HepG2 (cell line): ENCODE measurements around the gene GALNT11. TPM values are rescaled to one million over a fixed set of nuclear protein-coding genes. Genes with fewer than 3 reads are reported as not detected.

Experiments
- CBFB ChIP-seq: sonication (generic); formaldehyde crosslinking; IDR thresholded peaks from 2 replicates; pipeline ENCODE4 v1.4.0; 2020; ENCODE audit warnings: missing genetic modification reagents
- CREM ChIP-seq, 2 experiments: sonication (generic) in 1 of 2; formaldehyde crosslinking in 1 of 2; IDR thresholded peaks; 2 replicates each; pipeline versions ENCODE4 v1.4.0 to v1.6.1; 2016 to 2020; ENCODE audit warnings: antibody characterized with exemption in 1 of 2, mild to moderate bottlenecking in 1 of 2, missing genetic modification reagents in 1 of 2
- DNMT1 ChIP-seq: sonication (generic); formaldehyde crosslinking; IDR thresholded peaks from 2 replicates; pipeline ENCODE4 v1.5.1; 2020; ENCODE audit warnings: mild to moderate bottlenecking, missing genetic modification reagents
- FOXO1 ChIP-seq: sonication (generic); formaldehyde crosslinking; IDR thresholded peaks from 2 replicates; pipeline ENCODE4 v1.4.0; 2020; ENCODE audit warnings: missing genetic modification reagents
- HNF4A ChIP-seq: sonication (generic); formaldehyde crosslinking; IDR thresholded peaks from 2 replicates; pipeline ENCODE4 v1.4.0; 2020; ENCODE audit warnings: missing genetic modification reagents
- KMT2A ChIP-seq: sonication (generic); formaldehyde crosslinking; IDR thresholded peaks from 2 replicates; pipeline ENCODE4 v1.4.0; 2020; ENCODE audit warnings: missing genetic modification reagents
- PPARG ChIP-seq: conservative IDR thresholded peaks from 2 replicates; pipeline ENCODE4 v1.6.1; 2016; ENCODE audit warnings: missing biosample characterization, missing genetic modification reagents
- ZNF224 ChIP-seq: sonication (generic); formaldehyde crosslinking; IDR thresholded peaks from 2 replicates; pipeline ENCODE4 v1.5.0; 2020; ENCODE audit warnings: mild to moderate bottlenecking, missing genetic modification reagents
- ZNF496 ChIP-seq: sonication (generic); formaldehyde crosslinking; IDR thresholded peaks from 2 replicates; pipeline ENCODE4 v1.8.1; 2023; ENCODE audit warnings: mild to moderate bottlenecking, moderate library complexity, missing genetic modification reagents; ENCODE audit not compliant: insufficient replicate concordance
- ZNF709 ChIP-seq: sonication (generic); formaldehyde crosslinking; IDR thresholded peaks from 2 replicates; pipeline ENCODE4 v1.5.0; 2020; ENCODE audit warnings: mild to moderate bottlenecking, missing genetic modification reagents
- ZNF784 ChIP-seq: sonication (generic); formaldehyde crosslinking; IDR thresholded peaks from 2 replicates; pipeline ENCODE4 v1.5.1; 2020; ENCODE audit warnings: missing genetic modification reagents, mild to moderate bottlenecking, borderline replicate concordance
- polyA plus RNA-seq, 8 experiments: library from polyadenylated mRNA; depleted of rRNA in 3 of 8; stranded (reverse) in 7 of 8; unstranded in 1 of 8; fragments of >200 nt; fragmentation: Illumina TruSeq in 4 of 8; extraction: Trizol in 4 of 8; gene quantifications; 2 replicates each; pipeline versions ENCODE4 v1.2.1 to v1.2.3, GENCODE V29; 2011 to 2016; ENCODE audit warnings: low read depth in 4 of 8, missing spikeins in 1 of 8, mixed read lengths in 1 of 8; ENCODE audit not compliant: insufficient read depth in 1 of 8
- total RNA-seq, 5 experiments: library from RNA; depleted of rRNA; stranded (reverse); fragments of >200 nt; fragmentation: Illumina TruSeq; extraction: Trizol; gene quantifications; 2 replicates each; pipeline ENCODE4 v1.2.3, GENCODE V29; 2016; ENCODE audit warnings: low read depth in 1 of 5
- TF ChIP-seq, protein P1 (sequence below): sonication (generic); formaldehyde crosslinking; IDR thresholded peaks from 2 replicates; pipeline ENCODE4 v1.5.0; 2020; ENCODE audit warnings: missing genetic modification reagents
- TF ChIP-seq, protein P2 (sequence below): sonication (generic); formaldehyde crosslinking; conservative IDR thresholded peaks from 2 replicates; pipeline ENCODE4 v1.4.0; 2020; ENCODE audit warnings: missing genetic modification reagents
- TF ChIP-seq, protein P3 (sequence below): sonication (generic); formaldehyde crosslinking; IDR thresholded peaks from 2 replicates; pipeline ENCODE4 v1.4.0; 2020; ENCODE audit warnings: missing genetic modification reagents
- TF ChIP-seq, protein P4 (sequence below): sonication (generic); formaldehyde crosslinking; conservative IDR thresholded peaks from 2 replicates; pipeline ENCODE4 v1.4.0; 2020; ENCODE audit warnings: missing genetic modification reagents

Gene GALNT11
- total and polyA plus RNA-seq, 2 of the 13 experiments (the other 11 are each of a cell fraction or from before 2014, with no cell fraction given) = 9.3 to 16.3 TPM

- TF ChIP-seq ZNF709 (CRISPR knock-in tag) (0 out of 2 replicates have a peak, but pooled peaks have one; percentile 52), ZNF496 (no peak), DNMT1 (0 out of 2 replicates have a peak, but pooled peaks have one; percentile 17), KMT2A (CRISPR knock-in tag) (0 out of 2 replicates have a peak, but pooled peaks have one; percentile 39), ZNF784 (CRISPR knock-in tag) (0 out of 2 replicates have a peak, but pooled peaks have one; percentile 3), PPARG (CRISPR knock-in tag) (no peak), ZNF224 (CRISPR knock-in tag) (no peak), CREM (IDR thresholded peaks at IDR 0.05) (no peak), CREM (CRISPR knock-in tag; IDR thresholded peaks at IDR 0.05) (no peak), FOXO1 (CRISPR knock-in tag) (no peak), HNF4A (CRISPR knock-in tag) (no peak), CBFB (CRISPR knock-in tag) (0 out of 2 replicates have a peak, but pooled peaks have one; percentile 10)
- TF ChIP-seq, protein P1, sequence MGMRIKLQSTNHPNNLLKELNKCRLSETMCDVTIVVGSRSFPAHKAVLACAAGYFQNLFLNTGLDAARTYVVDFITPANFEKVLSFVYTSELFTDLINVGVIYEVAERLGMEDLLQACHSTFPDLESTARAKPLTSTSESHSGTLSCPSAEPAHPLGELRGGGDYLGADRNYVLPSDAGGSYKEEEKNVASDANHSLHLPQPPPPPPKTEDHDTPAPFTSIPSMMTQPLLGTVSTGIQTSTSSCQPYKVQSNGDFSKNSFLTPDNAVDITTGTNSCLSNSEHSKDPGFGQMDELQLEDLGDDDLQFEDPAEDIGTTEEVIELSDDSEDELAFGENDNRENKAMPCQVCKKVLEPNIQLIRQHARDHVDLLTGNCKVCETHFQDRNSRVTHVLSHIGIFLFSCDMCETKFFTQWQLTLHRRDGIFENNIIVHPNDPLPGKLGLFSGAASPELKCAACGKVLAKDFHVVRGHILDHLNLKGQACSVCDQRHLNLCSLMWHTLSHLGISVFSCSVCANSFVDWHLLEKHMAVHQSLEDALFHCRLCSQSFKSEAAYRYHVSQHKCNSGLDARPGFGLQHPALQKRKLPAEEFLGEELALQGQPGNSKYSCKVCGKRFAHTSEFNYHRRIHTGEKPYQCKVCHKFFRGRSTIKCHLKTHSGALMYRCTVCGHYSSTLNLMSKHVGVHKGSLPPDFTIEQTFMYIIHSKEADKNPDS (CRISPR knock-in tag) = no peak
- TF ChIP-seq, protein P2, sequence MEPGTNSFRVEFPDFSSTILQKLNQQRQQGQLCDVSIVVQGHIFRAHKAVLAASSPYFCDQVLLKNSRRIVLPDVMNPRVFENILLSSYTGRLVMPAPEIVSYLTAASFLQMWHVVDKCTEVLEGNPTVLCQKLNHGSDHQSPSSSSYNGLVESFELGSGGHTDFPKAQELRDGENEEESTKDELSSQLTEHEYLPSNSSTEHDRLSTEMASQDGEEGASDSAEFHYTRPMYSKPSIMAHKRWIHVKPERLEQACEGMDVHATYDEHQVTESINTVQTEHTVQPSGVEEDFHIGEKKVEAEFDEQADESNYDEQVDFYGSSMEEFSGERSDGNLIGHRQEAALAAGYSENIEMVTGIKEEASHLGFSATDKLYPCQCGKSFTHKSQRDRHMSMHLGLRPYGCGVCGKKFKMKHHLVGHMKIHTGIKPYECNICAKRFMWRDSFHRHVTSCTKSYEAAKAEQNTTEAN (CRISPR knock-in tag) = no peak
- TF ChIP-seq, protein P3, sequence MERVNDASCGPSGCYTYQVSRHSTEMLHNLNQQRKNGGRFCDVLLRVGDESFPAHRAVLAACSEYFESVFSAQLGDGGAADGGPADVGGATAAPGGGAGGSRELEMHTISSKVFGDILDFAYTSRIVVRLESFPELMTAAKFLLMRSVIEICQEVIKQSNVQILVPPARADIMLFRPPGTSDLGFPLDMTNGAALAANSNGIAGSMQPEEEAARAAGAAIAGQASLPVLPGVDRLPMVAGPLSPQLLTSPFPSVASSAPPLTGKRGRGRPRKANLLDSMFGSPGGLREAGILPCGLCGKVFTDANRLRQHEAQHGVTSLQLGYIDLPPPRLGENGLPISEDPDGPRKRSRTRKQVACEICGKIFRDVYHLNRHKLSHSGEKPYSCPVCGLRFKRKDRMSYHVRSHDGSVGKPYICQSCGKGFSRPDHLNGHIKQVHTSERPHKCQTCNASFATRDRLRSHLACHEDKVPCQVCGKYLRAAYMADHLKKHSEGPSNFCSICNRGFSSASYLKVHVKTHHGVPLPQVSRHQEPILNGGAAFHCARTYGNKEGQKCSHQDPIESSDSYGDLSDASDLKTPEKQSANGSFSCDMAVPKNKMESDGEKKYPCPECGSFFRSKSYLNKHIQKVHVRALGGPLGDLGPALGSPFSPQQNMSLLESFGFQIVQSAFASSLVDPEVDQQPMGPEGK (CRISPR knock-in tag) = peak; percentile 74
- TF ChIP-seq, protein P4, sequence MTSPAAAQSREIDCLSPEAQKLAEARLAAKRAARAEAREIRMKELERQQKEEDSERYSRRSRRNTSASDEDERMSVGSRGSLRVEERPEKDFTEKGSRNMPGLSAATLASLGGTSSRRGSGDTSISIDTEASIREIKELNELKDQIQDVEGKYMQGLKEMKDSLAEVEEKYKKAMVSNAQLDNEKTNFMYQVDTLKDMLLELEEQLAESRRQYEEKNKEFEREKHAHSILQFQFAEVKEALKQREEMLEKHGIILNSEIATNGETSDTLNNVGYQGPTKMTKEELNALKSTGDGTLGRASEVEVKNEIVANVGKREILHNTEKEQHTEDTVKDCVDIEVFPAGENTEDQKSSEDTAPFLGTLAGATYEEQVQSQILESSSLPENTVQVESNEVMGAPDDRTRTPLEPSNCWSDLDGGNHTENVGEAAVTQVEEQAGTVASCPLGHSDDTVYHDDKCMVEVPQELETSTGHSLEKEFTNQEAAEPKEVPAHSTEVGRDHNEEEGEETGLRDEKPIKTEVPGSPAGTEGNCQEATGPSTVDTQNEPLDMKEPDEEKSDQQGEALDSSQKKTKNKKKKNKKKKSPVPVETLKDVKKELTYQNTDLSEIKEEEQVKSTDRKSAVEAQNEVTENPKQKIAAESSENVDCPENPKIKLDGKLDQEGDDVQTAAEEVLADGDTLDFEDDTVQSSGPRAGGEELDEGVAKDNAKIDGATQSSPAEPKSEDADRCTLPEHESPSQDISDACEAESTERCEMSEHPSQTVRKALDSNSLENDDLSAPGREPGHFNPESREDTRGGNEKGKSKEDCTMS = no peak
These were observed 740 bp downstream of the GALNT11 start (continued) for GRCh38 chr7:152025937-152026890.
